Amygdala (tissue), 56 donors: ENCODE measurements around the gene DENND2A.
A peak's percentile ranks its signal among the peaks of the same experiment; 100 is the strongest.
"Not testable (repeated sequence)": the region's sequence is repeated elsewhere in the genome, so short reads cannot be mapped to it uniquely, and the experiment has no call there.

Experiments used
- DNase-seq, 56 donors: peaks; one replicate each; lab custom pipeline; 2025; lab: John Stamatoyannopoulos, UW

Gene DENND2A

GRCh38 chr7:140673774-140674155 lies 33.2 kb upstream of the DENND2A start:
- peak in 4 of 56 donors; percentile 44 to 59 (median 52) for DNase-seq

GRCh38 chr7:140673063-140673773 lies 32.6 kb upstream of the DENND2A start:
- peak in 28 of 56 donors; percentile 19 to 69 (median 48) for DNase-seq

- DNase-seq = peak in 40 of 56 donors; percentile 22 to 75 (median 50)
Observed at GRCh38 chr7:140672382-140673062, 31.9 kb upstream of the DENND2A start, which contains the start of gene ADCK2. TSS of gene ADCK2 (plus strand) at chr7:140672945. CDS start at chr7:140673331, 386 bp downstream.

- DNase-seq = peak in 1 of 56 donors; percentile 3
Observed at GRCh38 chr7:140671966-140672365, 31.4 kb upstream of the DENND2A start.

- DNase-seq = no peak
Observed at GRCh38 chr7:140670343-140670935, 29.8 kb upstream of the DENND2A start.

GRCh38 chr7:140669862-140670261 lies 29.2 kb upstream of the DENND2A start:
- not testable (repeated sequence) for DNase-seq

- DNase-seq = no peak
Observed at GRCh38 chr7:140669352-140669751, 28.7 kb upstream of the DENND2A start.

GRCh38 chr7:140668641-140669040 lies 28.0 kb upstream of the DENND2A start:
- no peak for DNase-seq

GRCh38 chr7:140667476-140667875 lies 26.9 kb upstream of the DENND2A start:
- DNase-seq = no peak

GRCh38 chr7:140662938-140663337 lies 22.3 kb upstream of the DENND2A start:
- DNase-seq = not testable (repeated sequence)

- DNase-seq = peak in 1 of 56 donors; percentile 18
Observed at GRCh38 chr7:140661124-140661523, 20.5 kb upstream of the DENND2A start.

GRCh38 chr7:140659856-140660255 lies 19.2 kb upstream of the DENND2A start:
- DNase-seq = no peak

- DNase-seq = no peak
Observed at GRCh38 chr7:140657891-140658290, 17.3 kb upstream of the DENND2A start.

GRCh38 chr7:140656548-140657515 lies 16.2 kb upstream of the DENND2A start:
- DNase-seq = peak in 6 of 56 donors; percentile 16 to 41 (median 36)

GRCh38 chr7:140655511-140656408 lies 15.1 kb upstream of the DENND2A start:
- DNase-seq = no peak

- no peak for DNase-seq
Observed at GRCh38 chr7:140654661-140655060, 14.0 kb upstream of the DENND2A start.

GRCh38 chr7:140654109-140654387 lies 13.4 kb upstream of the DENND2A start:
- DNase-seq = no peak

- peak in 33 of 56 donors; percentile 9 to 75 (median 34) for DNase-seq
Observed at GRCh38 chr7:140653319-140654108, 12.9 kb upstream of the DENND2A start.

GRCh38 chr7:140650367-140650766 lies 9.8 kb upstream of the DENND2A start:
- DNase-seq = no peak
